ENCODE measurements around the gene HCRTR1.
"Not testable (repeated sequence)": the region's sequence is repeated elsewhere in the genome, so short reads cannot be mapped to it uniquely, and the experiment has no call there.

The HCRTR1 gene

DNA sequence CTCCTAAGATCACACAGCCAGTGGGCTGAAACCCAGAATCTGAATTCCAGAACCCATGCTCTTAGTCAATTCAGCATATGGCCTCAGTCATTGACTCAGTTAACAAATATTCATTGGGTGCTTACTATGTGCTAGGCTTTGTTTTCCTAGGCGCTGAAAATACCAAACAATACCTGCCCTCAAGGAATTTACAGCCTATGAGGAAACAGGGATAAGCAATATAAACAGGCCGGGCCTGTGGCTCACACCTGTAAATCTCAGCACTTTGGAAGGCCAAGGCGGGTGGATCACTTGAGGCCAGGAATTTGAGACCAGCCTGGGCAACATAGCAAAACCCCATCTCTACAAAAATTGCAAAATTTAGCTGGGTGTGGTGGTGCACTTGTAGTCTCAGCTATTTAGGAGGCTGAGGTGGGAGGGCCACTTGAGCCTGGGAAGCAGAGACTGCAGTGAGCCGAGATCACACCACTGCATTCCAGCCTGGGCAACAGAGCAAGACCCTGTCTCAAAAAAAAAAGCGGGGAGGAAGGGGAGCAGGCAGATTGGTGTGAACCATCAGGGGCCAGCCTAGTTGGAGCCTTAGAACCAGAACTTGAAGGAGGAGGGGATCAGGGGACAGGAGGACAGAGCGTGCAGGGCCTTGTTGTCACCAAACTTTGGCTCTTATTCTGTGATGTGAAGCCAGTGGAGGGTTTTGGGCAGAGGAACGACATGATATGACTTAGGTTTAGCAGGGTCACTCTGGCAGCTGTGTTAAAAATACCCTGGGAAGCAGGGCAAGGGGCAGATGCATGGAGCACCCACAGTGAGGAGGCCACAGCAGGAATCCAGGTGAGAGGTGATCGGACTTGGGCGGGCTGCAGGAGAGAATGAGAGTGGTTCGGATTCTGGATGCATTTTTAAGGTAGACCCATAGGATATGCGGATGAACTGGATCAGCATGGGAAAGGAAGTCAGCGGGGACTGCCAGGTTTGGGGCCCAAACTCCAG, 35.4 kb upstream of the HCRTR1 start:
- DNase-seq, result peak; percentile 28

DNA sequence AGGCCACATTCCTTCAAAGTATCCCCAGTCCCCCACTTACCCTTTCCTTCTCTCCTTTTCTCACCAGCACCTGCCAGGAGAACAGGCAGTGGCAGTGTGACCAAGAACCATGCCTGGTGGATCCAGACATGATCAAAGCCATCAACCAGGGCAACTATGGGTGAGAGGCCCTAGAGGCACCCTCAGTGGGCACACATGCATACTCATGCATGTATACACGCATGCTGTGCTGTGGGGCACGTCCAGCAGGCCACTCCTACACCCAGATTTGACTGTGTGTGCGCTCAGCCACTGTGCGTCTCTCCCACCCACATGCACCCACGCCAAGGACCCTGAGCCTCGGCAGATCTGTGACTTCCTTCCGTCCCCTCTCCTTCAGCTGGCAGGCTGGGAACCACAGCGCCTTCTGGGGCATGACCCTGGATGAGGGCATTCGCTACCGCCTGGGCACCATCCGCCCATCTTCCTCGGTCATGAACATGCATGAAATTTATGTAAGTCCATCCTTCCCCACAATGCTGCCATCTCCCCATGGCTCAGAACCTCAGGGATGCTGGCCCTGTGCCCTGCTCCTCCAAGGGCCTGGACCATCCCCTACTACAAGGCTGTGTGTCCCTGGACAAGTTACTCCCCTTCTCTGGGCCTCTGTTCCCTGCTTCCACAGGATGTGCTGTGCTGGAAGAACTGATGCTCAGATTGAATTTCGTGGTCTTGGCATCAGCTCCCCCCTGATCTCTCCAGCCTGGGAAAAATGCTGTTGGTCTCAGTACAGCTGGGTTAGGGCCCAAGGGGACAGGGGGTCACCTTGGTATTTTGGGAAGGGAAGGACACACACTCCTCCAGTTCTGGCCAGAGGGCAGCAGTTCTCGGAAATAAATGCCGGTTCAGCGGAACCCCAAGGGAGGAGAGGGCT, 34.2 kb upstream of the HCRTR1 start:
- DNase-seq, result peak; percentile 37

DNA sequence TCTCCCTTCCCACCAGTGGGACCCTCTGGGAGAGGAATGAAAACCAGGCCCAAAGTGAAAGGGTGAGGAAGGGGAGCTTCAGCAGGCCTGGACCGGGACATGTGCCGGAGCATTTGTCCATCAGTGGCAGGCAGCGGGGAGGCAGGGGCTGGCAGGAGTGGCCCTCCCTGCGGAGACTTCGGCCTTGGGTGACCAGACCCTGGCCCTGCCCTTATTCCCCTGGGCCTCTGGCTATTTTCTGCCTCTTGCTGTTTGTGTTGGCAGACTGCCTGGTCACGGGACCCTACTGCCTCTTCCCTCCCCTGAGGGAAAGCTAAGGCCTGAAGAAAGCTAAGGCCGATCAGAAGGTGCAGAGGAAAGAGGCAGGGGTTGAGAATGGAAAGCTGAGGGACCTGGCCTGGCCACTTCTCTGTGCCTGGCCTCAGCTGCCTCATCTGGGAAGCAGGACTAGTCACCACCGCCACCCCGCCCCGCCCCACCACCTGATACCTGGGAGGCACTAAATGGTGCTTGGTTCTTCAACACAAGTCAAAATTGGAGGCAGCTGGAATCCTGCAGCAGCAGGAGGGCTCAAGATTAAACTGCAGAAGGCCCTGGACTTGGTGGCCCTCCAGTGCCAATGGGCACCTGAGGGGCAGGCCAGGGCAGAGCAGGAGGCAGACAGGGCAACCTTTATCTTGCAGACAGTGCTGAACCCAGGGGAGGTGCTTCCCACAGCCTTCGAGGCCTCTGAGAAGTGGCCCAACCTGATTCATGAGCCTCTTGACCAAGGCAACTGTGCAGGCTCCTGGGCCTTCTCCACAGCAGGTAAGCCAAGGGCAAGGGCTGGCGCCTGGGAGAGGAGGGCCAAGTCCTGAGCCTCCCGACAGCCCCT, 33.3 kb upstream of the HCRTR1 start:
- peak; percentile 54 for DNase-seq

DNA sequence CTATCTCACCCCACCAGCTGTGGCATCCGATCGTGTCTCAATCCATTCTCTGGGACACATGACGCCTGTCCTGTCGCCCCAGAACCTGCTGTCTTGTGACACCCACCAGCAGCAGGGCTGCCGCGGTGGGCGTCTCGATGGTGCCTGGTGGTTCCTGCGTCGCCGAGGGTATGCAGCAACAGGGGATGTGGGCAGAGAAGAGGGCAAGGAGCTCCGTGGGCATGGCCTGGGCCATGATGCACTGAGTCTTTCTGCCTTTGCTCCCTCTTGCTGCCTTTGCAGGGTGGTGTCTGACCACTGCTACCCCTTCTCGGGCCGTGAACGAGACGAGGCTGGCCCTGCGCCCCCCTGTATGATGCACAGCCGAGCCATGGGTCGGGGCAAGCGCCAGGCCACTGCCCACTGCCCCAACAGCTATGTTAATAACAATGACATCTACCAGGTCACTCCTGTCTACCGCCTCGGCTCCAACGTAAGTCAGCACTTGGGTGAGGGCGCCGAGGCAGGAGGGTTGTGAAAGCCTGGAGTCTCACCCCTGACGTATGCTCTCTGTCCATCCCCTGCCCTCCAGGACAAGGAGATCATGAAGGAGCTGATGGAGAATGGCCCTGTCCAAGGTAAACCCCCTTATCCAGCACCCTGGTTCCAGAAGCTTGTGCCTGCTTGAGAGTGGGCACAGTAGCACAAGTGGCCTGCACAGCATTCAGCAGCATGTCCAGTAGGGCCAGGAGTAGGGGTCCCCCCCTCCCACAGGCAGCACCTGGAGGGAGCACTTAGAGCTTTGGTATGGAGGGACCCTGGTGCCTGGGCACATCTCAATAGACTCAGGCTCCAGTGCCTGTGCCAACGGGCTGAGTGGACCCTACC, 32.4 kb upstream of the HCRTR1 start:
- no peak for DNase-seq

DNA sequence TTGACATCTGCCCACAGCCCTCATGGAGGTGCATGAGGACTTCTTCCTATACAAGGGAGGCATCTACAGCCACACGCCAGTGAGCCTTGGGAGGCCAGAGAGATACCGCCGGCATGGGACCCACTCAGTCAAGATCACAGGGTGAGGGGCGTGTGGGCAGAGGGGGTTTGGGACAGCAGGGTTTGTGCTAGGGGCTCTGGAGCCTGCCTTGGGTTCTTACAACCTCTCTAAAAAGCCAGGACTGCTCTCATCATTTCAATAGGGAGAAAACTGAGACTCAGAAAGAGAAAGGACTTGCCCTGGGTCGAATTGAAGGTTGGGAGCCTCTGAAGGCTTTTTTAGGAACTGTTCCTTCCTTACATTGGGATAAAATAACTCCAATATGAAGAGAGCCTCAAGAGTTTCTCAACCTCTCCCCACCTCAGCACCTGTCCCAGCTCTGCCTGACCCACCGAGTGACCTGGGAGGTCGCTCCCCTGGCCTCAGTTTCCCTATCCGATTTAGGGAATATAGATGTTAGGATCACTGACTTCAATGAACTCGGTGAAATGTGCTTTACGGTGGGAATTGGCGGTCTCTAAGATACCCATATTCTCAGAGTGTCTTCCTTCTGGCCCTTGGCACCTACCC, 31.6 kb upstream of the HCRTR1 start:
- no peak for DNase-seq

DNA sequence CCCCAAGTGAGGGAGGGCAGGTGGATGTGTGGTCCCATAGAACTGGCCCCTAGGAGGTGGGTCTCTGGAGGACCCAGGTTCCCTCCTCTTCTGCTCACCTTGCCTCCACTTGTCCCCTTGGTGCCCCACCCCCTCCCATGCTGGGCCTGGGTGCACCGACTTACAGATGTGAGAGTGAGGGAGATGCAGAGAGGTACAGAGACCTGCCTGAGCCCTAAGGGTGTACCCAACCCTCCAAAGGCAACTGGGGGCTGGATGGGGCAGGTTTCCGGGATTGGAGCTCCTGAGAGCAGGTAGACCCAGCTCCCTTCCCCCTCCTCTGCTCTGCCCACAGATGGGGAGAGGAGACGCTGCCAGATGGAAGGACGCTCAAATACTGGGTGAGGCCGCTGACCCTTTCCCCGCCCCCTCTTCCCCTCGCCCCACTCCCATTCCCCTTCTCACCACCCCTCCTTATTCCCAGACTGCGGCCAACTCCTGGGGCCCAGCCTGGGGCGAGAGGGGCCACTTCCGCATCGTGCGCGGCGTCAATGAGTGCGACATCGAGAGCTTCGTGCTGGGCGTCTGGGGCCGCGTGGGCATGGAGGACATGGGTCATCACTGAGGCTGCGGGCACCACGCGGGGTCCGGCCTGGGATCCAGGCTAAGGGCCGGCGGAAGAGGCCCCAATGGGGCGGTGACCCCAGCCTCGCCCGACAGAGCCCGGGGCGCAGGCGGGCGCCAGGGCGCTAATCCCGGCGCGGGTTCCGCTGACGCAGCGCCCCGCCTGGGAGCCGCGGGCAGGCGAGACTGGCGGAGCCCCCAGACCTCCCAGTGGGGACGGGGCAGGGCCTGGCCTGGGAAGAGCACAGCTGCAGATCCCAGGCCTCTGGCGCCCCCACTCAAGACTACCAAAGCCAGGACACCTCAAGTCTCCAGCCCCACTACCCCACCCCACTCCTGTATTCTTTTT, 30.8 kb upstream of the HCRTR1 start:
- DNase-seq, result no peak

DNA sequence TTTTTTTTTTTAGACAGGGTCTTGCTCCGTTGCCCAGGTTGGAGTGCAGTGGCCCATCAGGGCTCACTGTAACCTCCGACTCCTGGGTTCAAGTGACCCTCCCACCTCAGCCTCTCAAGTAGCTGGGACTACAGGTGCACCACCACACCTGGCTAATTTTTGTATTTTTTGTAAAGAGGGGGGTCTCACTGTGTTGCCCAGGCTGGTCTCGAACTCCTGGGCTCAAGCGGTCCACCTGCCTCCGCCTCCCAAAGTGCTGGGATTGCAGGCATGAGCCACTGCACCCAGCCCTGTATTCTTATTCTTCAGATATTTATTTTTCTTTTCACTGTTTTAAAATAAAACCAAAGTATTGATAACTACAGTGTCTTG, 30.2 kb upstream of the HCRTR1 start:
- not testable (repeated sequence) for DNase-seq

DNA sequence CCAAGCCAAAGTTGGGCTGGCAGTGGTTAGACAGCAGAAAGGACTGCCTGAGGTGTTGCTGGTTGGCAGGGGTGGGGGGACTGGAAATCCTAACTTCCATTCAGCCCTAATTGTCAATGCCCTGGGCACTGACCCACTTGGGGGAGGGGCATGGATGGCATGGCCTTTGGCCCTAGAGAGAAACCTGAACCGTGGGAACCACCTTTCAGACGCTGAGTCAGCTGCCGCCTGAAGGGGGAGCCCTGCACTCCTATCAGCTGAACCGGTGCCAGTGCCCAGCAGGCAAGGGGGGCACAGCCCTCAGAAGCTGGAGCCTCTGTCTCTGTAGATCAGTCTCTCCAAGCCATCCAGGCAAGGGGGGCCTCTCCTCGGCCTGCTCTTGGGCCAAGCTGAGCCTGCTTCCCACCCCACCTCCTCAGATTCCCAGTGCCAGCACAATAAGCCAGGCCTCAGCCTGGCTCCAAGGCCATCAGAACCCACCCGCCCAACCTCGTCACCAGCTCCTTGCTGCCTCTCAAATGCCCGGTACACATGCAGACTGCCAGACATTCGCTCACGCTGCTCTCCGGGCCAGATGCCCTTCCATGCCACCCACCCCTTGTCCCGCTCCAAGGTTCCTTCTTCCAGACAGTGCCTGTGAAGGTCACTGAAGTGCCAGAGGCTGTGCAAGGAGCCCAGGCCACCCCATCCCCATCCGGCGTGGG, 29.6 kb upstream of the HCRTR1 start:
- peak; percentile 81 for DNase-seq

DNA sequence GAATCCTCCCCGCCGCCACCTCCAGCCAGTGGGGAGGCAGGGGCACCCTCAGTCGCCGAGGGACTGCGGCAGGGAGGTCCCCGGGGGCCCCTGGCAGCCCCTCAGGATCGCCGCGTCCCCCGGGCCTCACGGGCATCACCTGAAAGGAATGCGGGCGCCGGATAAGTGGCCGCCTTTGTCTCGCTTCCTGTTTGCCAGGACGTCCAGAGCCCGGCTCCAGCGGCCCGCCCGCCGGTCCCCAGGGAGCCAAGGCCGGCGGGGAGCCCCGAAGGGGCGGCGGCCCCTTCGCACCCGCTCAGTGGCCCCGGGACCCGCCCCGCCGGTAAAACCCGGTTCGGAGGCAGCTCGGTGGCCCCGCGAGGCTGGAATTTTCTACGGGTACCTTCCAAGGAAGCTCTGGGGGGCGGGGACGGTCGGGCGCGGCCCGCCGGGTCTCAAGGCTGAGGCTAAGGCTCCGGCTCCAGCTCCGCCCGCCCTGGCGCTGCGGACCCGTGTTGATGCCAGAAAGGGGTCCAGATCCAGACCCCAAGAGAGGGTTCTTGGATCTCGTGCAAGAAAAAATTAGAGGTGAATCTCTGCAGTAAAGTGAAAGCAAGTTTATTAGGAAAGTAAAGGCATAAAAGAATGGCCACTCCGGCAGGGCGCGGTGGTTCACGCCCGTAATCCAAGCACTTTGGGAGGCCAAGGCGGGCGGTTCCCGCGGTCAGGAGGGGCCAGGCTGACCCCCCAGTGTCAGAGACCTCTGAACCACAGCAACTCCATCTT, 28.6 kb upstream of the HCRTR1 start:
- DNase-seq, result no peak

DNA sequence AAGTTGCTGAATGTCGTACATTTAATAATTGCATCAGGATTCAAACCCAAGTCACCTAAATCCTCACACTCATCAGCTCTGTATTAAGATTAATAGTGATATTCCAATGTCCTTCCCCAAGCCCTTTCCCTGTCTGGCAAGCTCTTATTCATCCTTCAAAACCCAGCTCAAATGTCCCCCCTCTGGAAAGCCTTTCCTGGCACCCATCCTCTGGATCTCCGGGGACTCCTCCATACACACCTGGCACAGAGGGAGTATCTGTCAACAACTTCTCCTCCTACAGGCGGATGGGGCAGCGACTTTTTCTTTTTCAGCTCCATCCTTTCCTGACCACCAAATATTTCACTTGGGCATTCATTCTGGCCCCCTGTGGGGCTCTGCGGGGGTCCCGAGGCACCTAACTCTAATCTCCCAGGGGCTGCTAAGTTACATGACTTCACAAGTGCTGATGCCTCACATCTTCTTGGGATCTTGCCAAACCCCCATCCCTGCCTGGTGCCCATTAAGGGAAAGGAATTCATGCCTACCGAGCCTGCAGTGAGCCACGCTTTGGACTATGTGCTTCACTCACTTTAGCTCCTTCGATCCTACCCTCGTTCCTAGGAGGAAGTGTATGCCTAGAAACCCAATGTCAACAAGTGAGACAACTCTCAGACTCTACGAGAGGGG, 25.9 kb upstream of the HCRTR1 start:
- DNase-seq, result no peak

DNA sequence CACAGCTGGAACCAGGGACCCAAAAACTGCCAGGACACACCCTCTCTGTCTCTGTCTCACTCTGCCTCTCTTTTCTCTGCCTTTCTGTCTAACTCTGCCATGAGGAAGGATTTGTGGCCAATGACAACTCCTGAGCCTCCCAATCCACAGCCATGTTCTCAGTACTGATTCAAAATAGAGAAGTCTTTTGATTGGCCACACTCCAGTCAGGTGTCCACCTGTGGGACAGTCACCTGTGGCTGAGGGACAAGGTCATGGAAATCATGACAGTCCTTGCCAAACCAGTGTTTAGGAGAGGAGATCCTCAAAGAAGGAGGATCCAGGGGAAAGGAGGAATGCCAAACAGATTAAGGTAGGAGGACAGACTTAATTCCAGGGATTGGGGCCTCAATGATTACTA, 25.4 kb upstream of the HCRTR1 start:
- no peak for DNase-seq

DNA sequence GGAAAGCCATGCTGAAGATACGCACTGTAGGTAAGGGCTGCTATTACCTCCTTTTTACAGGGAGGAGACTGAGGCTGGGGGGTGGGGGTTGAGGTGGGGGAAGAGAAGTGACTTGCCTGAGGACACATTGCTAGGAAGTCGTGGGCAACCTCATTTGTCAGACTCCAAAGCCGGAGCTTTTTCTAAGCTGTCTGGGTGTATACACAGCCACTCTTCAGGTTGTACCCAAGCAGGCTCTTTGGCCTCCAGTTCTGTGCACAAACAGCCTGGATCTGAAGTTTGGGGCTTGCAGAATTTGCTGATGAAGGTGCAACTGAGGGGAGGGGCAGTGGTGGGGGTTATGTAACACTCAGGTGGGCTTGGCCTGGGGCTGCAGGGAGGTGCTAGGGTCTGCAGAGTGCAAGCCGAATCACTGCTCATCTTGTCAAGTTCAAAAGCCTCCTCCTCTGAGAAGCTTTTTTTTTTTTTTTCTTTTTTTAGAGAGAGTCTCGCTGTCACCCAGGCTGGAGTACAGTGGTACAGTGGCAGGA, 24.3 kb upstream of the HCRTR1 start:
- DNase-seq, result peak; percentile 50

DNA sequence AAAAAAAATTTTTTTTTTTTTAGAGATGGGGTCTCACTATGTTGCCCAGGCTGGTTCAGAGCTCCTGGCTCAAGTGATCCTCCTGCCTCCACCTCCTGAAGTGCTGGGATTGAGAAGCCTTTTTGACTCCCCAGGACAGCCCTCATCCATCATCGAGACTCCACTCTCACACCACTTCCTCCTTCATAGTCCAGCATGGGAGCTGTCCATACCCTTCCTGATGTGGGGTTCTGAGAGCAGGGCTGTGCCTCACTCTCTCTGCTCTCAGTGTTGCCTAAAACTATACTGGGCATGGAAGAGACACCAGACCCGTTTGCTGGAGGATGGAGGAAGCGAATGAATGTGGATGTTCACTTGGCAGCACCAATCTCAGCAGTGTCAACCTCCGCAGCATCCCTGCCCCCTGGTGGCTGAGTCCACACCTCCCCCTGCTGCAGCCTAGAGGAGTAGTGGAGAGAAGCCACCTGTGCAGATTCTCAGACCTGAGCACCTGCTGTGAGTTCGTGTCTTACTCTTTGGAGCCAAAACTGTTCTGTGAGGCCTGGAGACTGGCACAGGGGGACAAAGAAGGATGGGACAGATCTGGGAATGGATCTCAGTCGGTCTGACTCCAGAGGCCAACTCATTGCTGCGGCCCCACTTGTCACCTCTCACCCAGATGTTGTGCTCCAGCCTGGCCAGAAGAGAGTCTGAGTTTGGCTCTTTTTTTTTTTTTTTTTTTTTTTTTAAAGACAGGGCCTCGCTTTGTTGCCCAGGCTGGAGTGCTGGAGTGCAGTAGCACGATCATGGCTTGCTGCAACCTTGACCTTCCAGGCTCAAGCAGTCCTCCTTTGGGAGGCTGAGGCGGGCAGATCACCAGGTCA, 23.5 kb upstream of the HCRTR1 start:
- DNase-seq, result peak; percentile 87

DNA sequence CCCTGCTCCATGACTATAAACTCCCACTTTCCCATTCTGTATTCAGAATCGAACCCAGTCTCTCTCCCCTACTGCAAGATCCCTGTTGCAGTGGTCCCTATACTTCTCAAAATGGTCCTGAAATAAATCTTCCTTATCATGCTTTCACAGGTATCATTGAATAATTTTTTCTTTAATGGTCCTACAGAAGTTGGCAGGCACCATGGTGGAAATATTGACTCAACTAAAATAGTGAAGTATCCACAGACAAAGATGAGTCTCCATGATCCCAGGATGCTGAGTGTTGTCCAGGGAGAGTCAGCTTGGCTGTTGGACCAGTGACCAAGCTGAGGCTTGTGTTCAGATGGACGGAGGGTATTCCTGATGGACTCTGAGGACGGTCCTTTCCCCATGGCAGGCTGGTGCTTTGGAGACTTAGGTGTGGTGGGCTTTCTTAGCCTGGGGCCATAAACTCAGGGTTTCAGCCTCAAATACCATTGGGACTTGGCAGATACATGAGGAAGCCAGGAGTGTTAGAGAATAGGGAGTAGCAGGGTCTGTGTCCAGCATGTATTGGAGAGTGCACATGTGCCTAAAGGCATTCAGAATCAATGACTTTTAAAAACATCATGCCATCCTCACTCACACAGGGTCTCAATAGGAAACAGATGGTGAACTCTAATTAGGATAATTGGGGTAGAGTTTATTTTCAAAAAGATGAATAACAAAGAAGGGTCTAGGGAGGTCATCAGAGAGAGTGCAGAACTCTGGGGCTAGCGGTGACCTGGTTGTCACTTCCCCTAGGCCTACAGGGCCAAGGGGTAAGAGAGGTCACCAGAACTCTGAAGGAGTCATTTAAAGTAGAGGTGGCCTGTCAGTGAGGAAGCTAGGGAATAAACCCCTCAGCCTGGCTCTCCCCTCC, 21.4 kb upstream of the HCRTR1 start:
- peak; percentile 36 for DNase-seq

DNA sequence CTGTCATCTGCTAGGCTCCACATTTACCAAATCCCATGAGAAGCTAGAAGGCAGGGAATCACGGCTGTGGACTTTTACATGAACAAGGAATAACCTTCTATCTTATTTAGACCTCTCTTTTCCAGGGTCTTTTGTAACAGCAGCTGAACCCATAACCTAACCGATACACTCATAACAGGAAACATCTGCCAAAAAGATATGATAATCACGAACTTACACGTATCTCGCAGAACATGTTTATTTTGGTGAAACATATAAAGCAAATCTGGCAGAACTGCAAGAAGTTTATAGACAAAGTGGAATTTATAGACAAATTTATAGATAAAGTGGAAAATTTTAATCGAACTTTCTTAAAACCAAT, 20.8 kb upstream of the HCRTR1 start:
- DNase-seq, result no peak

DNA sequence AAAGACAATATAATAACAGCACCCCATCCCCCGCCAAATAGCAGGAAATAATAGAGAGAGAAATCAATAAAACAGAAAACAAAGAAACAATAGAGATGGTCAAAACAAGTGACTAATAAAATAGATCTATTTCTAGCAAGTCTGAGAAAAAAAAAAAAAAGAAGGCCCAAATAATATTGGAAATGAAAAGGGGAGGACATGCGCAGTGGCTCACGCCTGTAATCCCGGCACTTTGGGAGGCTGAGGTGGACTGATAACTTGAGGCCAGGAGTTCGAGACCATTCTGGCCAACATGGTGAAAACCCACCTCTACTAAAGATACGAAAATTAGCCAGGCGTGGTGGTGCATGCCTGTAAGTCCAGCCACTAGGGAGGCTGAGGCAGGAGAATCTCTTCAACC, 18.5 kb upstream of the HCRTR1 start:
- DNase-seq, result no peak

Measured in activated effector memory CD4-positive, alpha-beta T cell treated with anti-CD3 and anti-CD28 coated beads, Interleukin-2, amount 50 U/mL, for 16 hours (primary cell).